ENCODE data around the gene SRC.

The SRC gene

DNA sequence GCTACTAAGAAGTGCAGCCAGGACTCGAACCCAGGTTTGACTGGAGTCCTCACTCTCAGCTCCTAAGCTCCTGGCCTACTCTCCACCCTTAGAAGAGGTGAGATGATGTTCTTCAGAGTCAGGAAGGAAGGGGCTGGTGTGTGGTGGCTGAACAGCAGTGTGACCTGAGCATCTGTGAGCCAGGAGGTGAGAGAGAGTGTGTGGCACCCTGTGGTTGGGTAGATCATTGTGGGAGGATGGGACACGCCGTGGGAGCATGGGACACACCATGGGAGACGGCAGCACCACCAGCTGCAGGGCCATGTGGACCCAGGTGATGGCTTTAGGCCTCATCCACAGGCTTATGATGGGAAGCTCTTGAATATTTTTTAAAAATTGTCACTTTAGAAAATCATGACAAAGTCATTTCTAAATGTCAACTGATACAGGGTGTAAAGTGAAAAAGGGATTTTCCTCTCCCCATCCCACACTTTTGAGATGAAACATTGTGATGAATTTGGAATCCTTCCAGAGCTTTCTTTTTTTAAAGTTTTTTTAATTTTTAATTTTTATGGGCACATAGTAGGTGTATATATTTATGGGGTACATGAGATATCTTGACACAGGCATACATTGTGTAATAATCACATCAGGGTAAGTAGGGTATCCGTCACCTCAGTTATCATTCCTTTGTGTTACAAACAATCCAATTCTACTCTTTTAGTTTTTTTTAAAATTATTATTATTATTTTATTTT, 31.6 kb downstream of the SRC start:
- H3K27ac ChIP-seq (ENCODE audit: low read length): no peak overlapping the region
- no peaks in the 10 kb centered on the region for H3K4me1 ChIP-seq (ENCODE audit: insufficient read depth, low read length)

GRCh38 chr20:37378420-37378784, 32.5 kb downstream of the SRC start:
- Histone ChIP-seq H3K36me3 (ENCODE audit: insufficient read depth, low read depth, low read length) (peaks cover 12% of the 10 kb centered on the region; the same call in 1 of the 2 replicates), H3K9me3 (ENCODE audit: insufficient read depth, low read depth, low read length) (no peaks in the 10 kb centered on the region), H3K27ac (ENCODE audit: low read length) (no peak overlapping the region), H3K9ac (ENCODE audit: low read depth, low read length) (no peak overlapping the region), H3K4me3 (ENCODE audit: low read length) (no peak overlapping the region), H3K27me3 (ENCODE audit: insufficient read depth, low read length) (no peaks in the 10 kb centered on the region), H3K4me1 (ENCODE audit: insufficient read depth, low read length) (no peaks in the 10 kb centered on the region)

More for the DNA sequence above, 31.6 kb downstream of the SRC start:
- Histone ChIP-seq H3K4me3 (ENCODE audit: low read length) (no peak overlapping the region), H3K36me3 (ENCODE audit: insufficient read depth, low read depth, low read length) (peaks cover 12% of the 10 kb centered on the region; the same call in 1 of the 2 replicates), H3K27me3 (ENCODE audit: insufficient read depth, low read length) (no peaks in the 10 kb centered on the region), H3K9me3 (ENCODE audit: insufficient read depth, low read depth, low read length) (no peaks in the 10 kb centered on the region), H3K9ac (ENCODE audit: low read depth, low read length) (no peak overlapping the region)

DNA sequence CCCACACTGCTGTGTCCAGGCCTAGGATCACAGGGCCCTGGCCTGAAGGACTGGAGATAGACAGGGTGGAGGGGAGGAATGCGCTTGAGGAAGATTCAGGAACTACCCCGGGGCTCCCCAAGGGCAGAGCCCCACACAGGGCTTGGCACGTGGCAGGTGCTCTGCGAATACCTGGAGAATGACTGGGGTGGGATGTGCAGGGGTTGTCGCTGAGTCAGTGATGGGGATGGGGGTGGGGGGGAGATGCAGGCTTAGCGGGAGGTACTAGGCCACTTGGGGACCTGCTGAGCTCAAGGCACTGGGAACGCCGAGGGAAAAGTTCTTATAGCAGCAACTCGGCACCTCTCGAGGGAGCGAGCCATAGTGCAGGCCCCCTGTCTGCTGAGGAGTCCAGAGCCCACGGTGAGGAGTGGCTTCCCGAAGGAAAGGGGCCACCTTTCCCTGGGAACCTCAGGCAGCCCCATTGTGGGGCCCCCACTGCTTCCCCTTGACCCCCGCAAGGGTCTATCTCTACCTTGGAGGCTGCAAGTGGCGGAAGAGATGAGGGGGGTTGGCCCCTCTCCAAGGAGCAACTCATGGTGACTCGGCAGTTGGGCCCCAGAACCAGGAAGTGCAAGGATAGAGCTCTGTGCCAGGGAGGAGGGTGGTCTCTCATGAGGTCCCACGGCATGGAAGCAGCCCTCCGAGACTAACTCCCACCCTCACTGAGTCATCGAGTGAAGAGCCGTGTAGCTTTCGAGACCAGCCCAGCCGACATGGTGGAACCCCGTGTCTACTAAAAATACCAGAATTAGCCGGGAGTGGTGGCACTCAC, 33.1 kb downstream of the SRC start:
- Histone ChIP-seq H3K4me3 (ENCODE audit: low read length) (no peak overlapping the region), H3K9ac (ENCODE audit: low read depth, low read length) (0 out of 2 replicates have a peak overlapping the region, but pooled peaks have one; percentile 32), H3K9me3 (ENCODE audit: insufficient read depth, low read depth, low read length) (no peaks in the 10 kb centered on the region), H3K27ac (ENCODE audit: low read length) (peak overlapping the region; percentile 12), H3K27me3 (ENCODE audit: insufficient read depth, low read length) (no peaks in the 10 kb centered on the region), H3K4me1 (ENCODE audit: insufficient read depth, low read length) (no peaks in the 10 kb centered on the region), H3K36me3 (ENCODE audit: insufficient read depth, low read depth, low read length) (peaks cover 12% of the 10 kb centered on the region; the same call in 1 of the 2 replicates)

DNA sequence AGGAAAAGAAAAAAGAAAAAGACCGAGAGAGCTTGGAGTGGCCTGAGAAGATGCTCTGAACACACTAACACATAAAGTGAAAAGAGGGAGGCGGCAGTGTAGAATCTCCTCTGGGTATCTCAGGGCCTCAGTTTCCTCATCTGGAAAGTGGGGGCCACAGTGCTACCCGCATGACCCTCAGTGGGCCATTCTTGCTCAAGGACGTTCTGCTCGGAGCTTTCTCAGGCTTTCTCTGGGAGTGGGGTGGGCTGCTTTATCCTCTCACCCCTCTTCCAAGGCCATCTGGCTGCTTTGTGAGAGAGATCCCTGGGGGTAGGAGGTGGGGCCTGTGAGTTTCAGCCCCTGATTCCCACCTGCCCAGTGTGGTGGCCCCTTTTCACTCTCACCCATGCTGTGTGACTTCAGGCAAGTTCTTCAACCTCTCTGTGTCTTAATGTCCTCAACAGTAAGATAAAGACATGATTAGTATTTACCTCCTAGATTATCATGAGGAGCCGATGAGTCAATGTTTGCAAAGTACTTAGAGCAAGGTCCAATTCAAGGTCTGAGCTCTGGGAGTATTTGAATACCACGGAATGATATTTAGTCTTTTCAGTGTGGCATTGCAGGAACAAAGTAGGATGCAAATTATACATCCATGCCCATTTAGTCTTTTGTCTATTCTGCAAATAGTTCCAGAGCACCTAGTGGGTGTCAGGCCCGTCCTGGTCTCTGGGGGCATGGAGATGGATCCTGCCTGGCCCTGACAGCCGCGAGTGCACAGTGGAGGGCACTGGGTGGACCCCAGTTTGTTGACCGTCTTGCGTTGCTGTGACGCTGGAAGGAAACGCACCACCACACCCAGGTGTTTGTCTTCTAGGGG, 34.3 kb downstream of the SRC start:
- Histone ChIP-seq H3K27ac (ENCODE audit: low read length) (no peak overlapping the region), H3K36me3 (ENCODE audit: insufficient read depth, low read depth, low read length) (peaks cover 15% of the 10 kb centered on the region), H3K9ac (ENCODE audit: low read depth, low read length) (no peak overlapping the region), H3K4me3 (ENCODE audit: low read length) (no peak overlapping the region), H3K27me3 (ENCODE audit: insufficient read depth, low read length) (no peaks in the 10 kb centered on the region), H3K4me1 (ENCODE audit: insufficient read depth, low read length) (no peaks in the 10 kb centered on the region), H3K9me3 (ENCODE audit: insufficient read depth, low read depth, low read length) (no peaks in the 10 kb centered on the region)

- no peaks in the 10 kb centered on the region for H3K4me1 ChIP-seq (ENCODE audit: insufficient read depth, low read length)
- H3K9me3 ChIP-seq (ENCODE audit: insufficient read depth, low read depth, low read length): no peaks in the 10 kb centered on the region
- no peaks in the 10 kb centered on the region for H3K27me3 ChIP-seq (ENCODE audit: insufficient read depth, low read length)
- no peak overlapping the region for H3K27ac ChIP-seq (ENCODE audit: low read length)
- peaks cover 15% of the 10 kb centered on the region for H3K36me3 ChIP-seq (ENCODE audit: insufficient read depth, low read depth, low read length)
- H3K9ac ChIP-seq (ENCODE audit: low read depth, low read length): no peak overlapping the region
- H3K4me3 ChIP-seq (ENCODE audit: low read length): no peak overlapping the region
These were observed 35.1 kb downstream of the SRC start for GRCh38 chr20:37380864-37381579.

DNA sequence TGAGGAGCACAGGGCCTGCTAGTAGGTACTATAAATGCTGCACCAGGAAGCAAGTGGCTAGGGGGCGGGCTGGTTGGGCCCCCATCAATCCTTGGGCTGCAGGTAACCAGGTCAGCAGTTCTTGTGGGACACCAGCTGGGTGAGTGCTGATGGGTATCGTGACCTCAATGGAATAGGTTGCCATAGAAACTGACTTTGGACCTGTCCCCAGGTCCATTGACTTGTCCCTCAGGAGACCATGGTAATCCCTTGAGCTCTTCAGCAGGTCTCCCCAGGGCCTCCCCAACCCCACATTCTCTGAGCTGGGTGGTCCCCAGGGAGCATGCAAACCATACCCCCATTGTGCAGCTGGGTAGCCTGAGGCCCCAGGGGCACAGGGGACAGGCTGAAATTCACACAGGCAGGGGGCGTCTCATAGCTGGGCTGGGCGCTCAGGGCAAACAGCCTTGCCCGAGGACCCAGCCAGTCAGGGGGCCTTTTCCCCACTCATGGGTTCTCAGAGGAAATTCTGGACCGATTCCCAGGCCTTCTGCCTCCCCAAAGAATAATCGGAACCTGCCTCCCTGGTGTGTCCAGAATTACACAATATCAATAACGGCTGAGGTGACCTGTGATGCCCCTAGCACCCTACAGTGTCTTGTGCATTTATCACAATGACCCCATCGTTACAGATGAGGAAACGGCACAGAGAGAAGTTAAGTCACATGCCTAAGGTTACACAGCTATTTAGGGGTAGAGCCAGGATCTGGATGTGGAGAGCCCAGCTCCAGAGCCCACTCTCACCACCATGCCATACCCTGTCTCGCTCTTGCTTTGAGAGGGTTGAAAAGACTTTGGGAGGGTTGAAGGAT, 35.9 kb downstream of the SRC start:
- Histone ChIP-seq H3K27ac (ENCODE audit: low read length) (no peak overlapping the region), H3K36me3 (ENCODE audit: insufficient read depth, low read depth, low read length) (peaks cover 18% of the 10 kb centered on the region), H3K4me1 (ENCODE audit: insufficient read depth, low read length) (no peaks in the 10 kb centered on the region), H3K9me3 (ENCODE audit: insufficient read depth, low read depth, low read length) (no peaks in the 10 kb centered on the region), H3K27me3 (ENCODE audit: insufficient read depth, low read length) (no peaks in the 10 kb centered on the region), H3K4me3 (ENCODE audit: low read length) (no peak overlapping the region), H3K9ac (ENCODE audit: low read depth, low read length) (no peak overlapping the region)

DNA sequence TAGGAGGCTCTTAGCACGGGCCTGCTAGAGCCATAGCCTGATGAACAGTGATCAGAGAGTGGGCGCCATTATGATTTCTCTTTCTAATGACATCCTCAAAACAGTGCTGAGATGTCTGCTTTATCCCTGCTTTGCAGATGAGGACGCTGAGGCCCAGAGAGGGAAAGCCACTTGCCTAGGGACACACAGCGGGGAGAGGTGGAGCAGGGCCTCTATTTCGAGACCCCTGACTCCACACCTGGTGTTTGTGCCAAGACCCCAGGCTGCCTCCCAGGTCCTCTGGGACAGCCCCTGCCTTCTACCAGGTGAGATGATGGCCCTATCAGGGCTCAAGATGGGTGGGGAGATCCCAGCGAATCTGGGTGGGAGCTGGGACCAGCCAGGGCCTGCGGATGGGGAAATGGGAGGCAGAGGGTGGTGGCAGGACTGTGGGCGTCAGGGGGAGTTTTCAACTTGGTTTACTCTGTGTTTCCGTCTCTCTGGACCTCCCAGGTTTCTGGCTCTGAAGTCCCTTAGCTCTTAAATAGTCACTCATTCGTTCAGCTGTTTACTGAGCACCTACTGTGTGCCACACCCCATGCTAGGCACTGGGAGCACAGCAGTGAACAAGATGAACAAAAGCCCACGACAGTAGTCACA, 36.7 kb downstream of the SRC start:
- H3K27me3 ChIP-seq (ENCODE audit: insufficient read depth, low read length): no peaks in the 10 kb centered on the region
- H3K9ac ChIP-seq (ENCODE audit: low read depth, low read length): no peak overlapping the region
- H3K9me3 ChIP-seq (ENCODE audit: insufficient read depth, low read depth, low read length): no peaks in the 10 kb centered on the region
- no peaks in the 10 kb centered on the region for H3K4me1 ChIP-seq (ENCODE audit: insufficient read depth, low read length)
- H3K4me3 ChIP-seq (ENCODE audit: low read length): no peak overlapping the region
- H3K27ac ChIP-seq (ENCODE audit: low read length): no peak overlapping the region
- H3K36me3 ChIP-seq (ENCODE audit: insufficient read depth, low read depth, low read length): peaks cover 25% of the 10 kb centered on the region

- Histone ChIP-seq H3K4me3 (ENCODE audit: low read length) (no peak overlapping the region), H3K36me3 (ENCODE audit: insufficient read depth, low read depth, low read length) (peaks cover 28% of the 10 kb centered on the region), H3K4me1 (ENCODE audit: insufficient read depth, low read length) (no peaks in the 10 kb centered on the region), H3K9me3 (ENCODE audit: insufficient read depth, low read depth, low read length) (no peaks in the 10 kb centered on the region), H3K27me3 (ENCODE audit: insufficient read depth, low read length) (no peaks in the 10 kb centered on the region), H3K9ac (ENCODE audit: low read depth, low read length) (no peak overlapping the region), H3K27ac (ENCODE audit: low read length) (no peak overlapping the region)
These were observed 37.5 kb downstream of the SRC start for GRCh38 chr20:37383229-37383989.

DNA sequence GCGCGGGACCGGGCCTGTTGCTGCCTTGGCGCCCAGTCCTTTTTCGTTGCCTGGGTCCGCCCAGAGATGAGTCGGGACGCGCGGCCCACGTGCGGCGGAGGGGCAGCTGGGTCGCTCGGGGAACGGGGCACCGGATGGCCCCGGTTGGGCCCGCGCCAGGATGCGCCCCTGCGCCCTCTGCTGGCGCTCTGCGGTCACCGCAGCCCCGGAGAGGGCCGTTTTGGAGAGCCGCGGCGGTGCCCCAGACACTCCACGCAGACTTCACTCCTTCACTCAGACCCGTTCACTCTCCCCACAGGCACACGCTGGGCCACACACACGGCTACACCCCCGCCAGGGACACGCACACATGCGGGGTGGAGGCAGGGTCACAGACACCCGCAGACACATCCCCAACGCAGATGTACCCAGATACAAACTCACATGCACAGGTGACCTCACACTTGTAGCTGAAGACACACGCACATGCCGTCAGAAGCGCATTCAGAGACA, 38.8 kb downstream of the SRC start:
- H3K27me3 ChIP-seq (ENCODE audit: insufficient read depth, low read length): no peaks in the 10 kb centered on the region
- H3K9me3 ChIP-seq (ENCODE audit: insufficient read depth, low read depth, low read length): no peaks in the 10 kb centered on the region
- H3K27ac ChIP-seq (ENCODE audit: low read length): no peak overlapping the region
- H3K9ac ChIP-seq (ENCODE audit: low read depth, low read length): no peak overlapping the region
- H3K4me1 ChIP-seq (ENCODE audit: insufficient read depth, low read length): no peaks in the 10 kb centered on the region
- H3K36me3 ChIP-seq (ENCODE audit: insufficient read depth, low read depth, low read length): peaks cover 28% of the 10 kb centered on the region
- peak overlapping the region; percentile 51; the same call in 1 of the 2 replicates for H3K4me3 ChIP-seq (ENCODE audit: low read length)
